Neural progenitor cell (in vitro differentiated cells): Measurements from ENCODE around the gene PAX5.
A peak's percentile ranks its signal among the peaks of the same experiment; 100 is the strongest.

Source experiments
- EZH2 ChIP-seq: fragments of 200-600 bp; sonication (generic); IDR thresholded peaks from 2 replicates; pipeline ENCODE4 v1.6.1; 2017; ENCODE audit warnings: antibody characterized with exemption, mild to moderate bottlenecking, moderate library complexity
- TF ChIP-seq, protein P1 (sequence below): fragments of 200-600 bp; sonication (generic); IDR thresholded peaks from 2 replicates; pipeline ENCODE4 v1.5.1; 2017; ENCODE audit warnings: antibody characterized with exemption, mild to moderate bottlenecking

DNA sequence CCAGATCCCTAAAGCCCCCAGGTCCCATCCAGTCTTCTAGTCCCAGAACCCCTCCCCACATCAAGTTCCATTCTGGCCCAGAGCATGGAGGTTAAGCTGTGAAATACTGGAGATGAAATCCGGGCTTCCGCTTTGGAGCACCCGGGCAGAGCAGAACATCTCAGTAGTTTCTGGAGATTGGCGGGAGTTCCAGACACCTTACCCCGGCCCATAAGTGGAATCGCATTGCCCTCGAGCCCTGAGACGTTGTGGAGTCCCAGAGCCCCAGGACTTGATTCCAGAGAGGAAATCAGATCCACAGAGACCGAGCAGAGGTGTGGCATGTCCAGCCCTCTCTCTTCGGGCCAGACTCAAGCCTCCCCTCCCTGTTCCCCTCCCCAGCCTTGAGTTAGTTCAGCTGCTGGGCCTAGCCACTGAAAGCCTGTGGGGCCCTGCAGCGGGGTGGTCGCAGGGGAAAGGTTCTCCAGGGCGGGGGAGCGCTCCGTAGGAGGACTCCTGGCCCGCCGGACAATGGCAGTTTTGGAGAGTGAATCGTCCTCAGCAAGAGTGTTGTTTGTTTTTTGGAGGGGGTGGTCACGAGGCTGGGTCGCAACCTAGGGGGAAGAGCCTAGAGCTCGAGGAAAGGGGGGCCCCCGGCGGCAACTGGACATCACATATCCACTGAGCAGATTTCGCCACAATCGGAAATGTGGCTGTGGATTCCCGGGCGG is 1.0 kb upstream of the PAX5 start:
- TF ChIP-seq, protein P1, sequence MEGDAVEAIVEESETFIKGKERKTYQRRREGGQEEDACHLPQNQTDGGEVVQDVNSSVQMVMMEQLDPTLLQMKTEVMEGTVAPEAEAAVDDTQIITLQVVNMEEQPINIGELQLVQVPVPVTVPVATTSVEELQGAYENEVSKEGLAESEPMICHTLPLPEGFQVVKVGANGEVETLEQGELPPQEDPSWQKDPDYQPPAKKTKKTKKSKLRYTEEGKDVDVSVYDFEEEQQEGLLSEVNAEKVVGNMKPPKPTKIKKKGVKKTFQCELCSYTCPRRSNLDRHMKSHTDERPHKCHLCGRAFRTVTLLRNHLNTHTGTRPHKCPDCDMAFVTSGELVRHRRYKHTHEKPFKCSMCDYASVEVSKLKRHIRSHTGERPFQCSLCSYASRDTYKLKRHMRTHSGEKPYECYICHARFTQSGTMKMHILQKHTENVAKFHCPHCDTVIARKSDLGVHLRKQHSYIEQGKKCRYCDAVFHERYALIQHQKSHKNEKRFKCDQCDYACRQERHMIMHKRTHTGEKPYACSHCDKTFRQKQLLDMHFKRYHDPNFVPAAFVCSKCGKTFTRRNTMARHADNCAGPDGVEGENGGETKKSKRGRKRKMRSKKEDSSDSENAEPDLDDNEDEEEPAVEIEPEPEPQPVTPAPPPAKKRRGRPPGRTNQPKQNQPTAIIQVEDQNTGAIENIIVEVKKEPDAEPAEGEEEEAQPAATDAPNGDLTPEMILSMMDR = peak; percentile 6
- no peak for TF ChIP-seq EZH2
